ENCODE results near the gene COL5A3.

COL5A3 gene

DNA sequence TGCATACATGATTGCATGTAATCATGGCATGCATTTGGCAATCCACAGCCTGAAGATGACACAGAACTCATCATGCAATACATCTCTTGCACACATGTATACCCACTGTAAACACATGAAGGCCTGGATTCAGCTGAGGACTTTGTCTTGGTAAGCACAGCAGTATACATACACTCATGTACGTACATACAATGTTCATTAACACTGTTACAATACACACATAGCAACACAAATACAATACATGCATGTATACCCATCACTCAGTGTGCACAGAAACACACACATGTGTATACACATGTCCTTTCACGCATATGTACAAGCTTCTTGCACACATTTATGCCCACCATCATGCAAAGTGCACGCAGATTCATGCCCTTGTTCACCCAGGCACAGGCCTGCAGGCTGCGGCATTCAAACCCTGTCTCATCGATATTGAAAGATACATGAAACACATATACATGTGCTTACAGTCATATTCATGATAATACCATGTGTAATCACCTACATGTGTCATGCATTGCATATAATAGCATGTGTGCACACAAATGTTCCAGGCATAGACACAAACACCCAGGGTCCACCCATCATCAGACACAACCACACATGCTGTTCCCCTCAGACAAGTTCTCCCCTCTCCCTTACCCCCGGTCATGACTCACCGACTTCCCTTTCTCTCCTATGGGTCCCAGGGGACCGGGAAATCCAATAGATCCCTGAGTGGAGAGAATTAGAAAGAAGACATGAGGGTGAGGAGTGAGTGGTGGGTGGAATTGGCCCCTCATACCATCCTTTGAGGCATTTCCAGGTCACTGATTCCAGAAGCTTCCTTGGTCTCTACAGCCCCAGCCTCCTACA lies 28.7 kb downstream of the COL5A3 start:
- ATAC-seq, result no peak
- no peak for TF ChIP-seq ZFP3 (CRISPR knock-in tag; IDR thresholded peaks at IDR 0.05)
- no peak for TF ChIP-seq CSDC2 (CRISPR knock-in tag; IDR thresholded peaks at IDR 0.05)
- no peak for TF ChIP-seq BACH2 (CRISPR knock-in tag; IDR thresholded peaks at IDR 0.05; ENCODE audit: borderline replicate concordance)
- TF ChIP-seq, protein P1, sequence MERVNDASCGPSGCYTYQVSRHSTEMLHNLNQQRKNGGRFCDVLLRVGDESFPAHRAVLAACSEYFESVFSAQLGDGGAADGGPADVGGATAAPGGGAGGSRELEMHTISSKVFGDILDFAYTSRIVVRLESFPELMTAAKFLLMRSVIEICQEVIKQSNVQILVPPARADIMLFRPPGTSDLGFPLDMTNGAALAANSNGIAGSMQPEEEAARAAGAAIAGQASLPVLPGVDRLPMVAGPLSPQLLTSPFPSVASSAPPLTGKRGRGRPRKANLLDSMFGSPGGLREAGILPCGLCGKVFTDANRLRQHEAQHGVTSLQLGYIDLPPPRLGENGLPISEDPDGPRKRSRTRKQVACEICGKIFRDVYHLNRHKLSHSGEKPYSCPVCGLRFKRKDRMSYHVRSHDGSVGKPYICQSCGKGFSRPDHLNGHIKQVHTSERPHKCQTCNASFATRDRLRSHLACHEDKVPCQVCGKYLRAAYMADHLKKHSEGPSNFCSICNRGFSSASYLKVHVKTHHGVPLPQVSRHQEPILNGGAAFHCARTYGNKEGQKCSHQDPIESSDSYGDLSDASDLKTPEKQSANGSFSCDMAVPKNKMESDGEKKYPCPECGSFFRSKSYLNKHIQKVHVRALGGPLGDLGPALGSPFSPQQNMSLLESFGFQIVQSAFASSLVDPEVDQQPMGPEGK (CRISPR knock-in tag; IDR thresholded peaks at IDR 0.05; ENCODE audit: borderline replicate concordance), result no peak
- TF ChIP-seq TCF4 (CRISPR knock-in tag; IDR thresholded peaks at IDR 0.05; ENCODE audit: borderline replicate concordance), result no peak
- no peak for TF ChIP-seq ESRRG (CRISPR knock-in tag; IDR thresholded peaks at IDR 0.05)

DNA sequence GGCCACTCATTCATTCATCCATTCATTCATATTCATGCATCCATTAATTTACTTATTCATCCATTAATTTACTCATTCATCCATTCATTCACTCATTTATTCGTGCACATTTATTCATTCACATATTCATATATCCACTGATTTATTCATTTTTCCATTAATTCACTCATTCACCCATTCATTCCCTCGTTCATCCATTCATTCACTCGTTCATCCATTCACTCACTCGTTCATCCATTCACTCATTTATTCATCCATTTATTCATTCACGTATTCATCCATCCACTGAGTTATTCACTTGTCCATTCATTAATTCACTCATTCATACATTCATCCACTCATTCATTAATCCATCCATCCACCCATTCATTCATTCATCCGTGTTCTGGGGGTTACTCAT lies 38.2 kb downstream of the COL5A3 start:
- no peak for TF ChIP-seq ESRRG (CRISPR knock-in tag; IDR thresholded peaks at IDR 0.05)
- no peak for TF ChIP-seq ZC3H10 (CRISPR knock-in tag; IDR thresholded peaks at IDR 0.05)
- TF ChIP-seq TOX (CRISPR knock-in tag; IDR thresholded peaks at IDR 0.05; ENCODE audit: borderline replicate concordance), result no peak
- TF ChIP-seq, protein P2, sequence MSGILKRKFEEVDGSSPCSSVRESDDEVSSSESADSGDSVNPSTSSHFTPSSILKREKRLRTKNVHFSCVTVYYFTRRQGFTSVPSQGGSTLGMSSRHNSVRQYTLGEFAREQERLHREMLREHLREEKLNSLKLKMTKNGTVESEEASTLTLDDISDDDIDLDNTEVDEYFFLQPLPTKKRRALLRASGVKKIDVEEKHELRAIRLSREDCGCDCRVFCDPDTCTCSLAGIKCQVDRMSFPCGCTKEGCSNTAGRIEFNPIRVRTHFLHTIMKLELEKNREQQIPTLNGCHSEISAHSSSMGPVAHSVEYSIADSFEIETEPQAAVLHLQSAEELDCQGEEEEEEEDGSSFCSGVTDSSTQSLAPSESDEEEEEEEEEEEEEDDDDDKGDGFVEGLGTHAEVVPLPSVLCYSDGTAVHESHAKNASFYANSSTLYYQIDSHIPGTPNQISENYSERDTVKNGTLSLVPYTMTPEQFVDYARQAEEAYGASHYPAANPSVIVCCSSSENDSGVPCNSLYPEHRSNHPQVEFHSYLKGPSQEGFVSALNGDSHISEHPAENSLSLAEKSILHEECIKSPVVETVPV (CRISPR knock-in tag; IDR thresholded peaks at IDR 0.05), result no peak
- no peak for TF ChIP-seq GLIS3 (CRISPR knock-in tag; IDR thresholded peaks at IDR 0.05)
- TF ChIP-seq, protein P3, sequence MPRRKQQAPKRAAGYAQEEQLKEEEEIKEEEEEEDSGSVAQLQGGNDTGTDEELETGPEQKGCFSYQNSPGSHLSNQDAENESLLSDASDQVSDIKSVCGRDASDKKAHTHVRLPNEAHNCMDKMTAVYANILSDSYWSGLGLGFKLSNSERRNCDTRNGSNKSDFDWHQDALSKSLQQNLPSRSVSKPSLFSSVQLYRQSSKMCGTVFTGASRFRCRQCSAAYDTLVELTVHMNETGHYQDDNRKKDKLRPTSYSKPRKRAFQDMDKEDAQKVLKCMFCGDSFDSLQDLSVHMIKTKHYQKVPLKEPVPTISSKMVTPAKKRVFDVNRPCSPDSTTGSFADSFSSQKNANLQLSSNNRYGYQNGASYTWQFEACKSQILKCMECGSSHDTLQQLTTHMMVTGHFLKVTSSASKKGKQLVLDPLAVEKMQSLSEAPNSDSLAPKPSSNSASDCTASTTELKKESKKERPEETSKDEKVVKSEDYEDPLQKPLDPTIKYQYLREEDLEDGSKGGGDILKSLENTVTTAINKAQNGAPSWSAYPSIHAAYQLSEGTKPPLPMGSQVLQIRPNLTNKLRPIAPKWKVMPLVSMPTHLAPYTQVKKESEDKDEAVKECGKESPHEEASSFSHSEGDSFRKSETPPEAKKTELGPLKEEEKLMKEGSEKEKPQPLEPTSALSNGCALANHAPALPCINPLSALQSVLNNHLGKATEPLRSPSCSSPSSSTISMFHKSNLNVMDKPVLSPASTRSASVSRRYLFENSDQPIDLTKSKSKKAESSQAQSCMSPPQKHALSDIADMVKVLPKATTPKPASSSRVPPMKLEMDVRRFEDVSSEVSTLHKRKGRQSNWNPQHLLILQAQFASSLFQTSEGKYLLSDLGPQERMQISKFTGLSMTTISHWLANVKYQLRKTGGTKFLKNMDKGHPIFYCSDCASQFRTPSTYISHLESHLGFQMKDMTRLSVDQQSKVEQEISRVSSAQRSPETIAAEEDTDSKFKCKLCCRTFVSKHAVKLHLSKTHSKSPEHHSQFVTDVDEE (CRISPR knock-in tag; IDR thresholded peaks at IDR 0.05), result no peak
- no peak for TF ChIP-seq ZFP30 (CRISPR knock-in tag; IDR thresholded peaks at IDR 0.05)
- TF ChIP-seq RARB (CRISPR knock-in tag; IDR thresholded peaks at IDR 0.05), result no peak
- no peak for TF ChIP-seq OSR1 (CRISPR knock-in tag; IDR thresholded peaks at IDR 0.05)
- no peak for ATAC-seq

DNA sequence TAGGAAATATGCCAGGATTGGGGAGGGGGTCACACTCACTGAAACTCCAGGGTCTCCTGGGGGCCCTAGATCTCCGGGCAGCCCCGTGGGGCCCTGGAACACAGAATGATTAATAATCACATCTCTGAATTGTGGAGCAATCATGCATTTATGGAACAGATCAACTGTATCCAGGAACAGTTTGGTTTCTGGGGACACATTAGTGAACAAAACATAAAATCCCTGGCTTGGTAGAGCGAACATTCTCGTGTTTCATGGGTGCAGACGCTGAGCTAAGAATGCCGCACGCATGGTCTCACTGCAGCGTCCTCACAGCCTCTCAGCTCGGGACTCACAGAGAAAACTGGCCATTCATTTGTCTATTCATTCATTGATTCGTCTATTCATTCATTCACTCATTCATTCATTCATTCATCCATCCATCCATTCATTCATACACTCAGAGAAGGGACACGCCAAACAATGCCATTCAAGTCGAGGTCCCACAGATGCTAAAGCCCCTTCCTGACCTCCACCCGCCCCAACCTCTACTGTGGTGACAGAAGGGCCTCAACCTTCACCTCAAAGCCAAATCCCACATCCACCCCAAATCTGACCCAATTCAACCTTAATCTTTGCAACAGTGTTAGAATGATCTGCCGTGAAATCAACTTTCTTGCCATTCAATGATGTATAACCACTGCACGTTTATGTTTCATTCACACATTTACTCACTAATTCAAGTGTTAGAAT lies 39.0 kb downstream of the COL5A3 start:
- ATAC-seq, result peak; percentile 25; the same call in 1 of the 3 replicates
- TF ChIP-seq ESRRG (CRISPR knock-in tag; IDR thresholded peaks at IDR 0.05), result no peak

DNA sequence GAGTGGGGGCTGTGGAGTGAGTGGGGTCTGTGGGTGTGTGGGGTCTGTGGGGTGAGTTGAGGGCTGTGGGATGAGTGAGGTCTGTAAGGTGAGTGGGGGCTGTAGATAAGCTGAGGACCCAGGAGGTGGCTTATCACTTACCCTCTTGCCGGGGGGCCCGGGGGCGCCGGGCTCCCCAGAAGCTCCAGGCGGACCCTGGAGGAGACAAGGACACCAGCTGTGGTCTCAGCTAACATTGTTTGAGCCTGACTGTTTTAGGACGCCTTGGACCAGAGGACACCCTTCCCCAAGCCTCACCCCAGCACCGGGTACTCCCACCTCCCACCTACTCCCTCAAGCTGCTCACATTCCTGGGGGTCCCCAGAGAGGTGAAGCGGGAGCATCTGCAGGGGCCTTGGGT lies 39.8 kb downstream of the COL5A3 start:
- ATAC-seq, result no peak
- TF ChIP-seq, protein P4, sequence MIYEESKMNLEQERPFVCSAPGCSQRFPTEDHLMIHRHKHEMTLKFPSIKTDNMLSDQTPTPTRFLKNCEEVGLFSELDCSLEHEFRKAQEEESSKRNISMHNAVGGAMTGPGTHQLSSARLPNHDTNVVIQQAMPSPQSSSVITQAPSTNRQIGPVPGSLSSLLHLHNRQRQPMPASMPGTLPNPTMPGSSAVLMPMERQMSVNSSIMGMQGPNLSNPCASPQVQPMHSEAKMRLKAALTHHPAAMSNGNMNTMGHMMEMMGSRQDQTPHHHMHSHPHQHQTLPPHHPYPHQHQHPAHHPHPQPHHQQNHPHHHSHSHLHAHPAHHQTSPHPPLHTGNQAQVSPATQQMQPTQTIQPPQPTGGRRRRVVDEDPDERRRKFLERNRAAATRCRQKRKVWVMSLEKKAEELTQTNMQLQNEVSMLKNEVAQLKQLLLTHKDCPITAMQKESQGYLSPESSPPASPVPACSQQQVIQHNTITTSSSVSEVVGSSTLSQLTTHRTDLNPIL (CRISPR knock-in tag; IDR thresholded peaks at IDR 0.05; ENCODE audit: low read depth), result no peak
- TF ChIP-seq, protein P1 (CRISPR knock-in tag; IDR thresholded peaks at IDR 0.05; ENCODE audit: borderline replicate concordance), result no peak
- TF ChIP-seq ZNF8 (CRISPR knock-in tag; IDR thresholded peaks at IDR 0.05), result no peak
- no peak for TF ChIP-seq OSR1 (CRISPR knock-in tag; IDR thresholded peaks at IDR 0.05)
- TF ChIP-seq GLIS3 (CRISPR knock-in tag; IDR thresholded peaks at IDR 0.05), result no peak
- TF ChIP-seq, protein P5, sequence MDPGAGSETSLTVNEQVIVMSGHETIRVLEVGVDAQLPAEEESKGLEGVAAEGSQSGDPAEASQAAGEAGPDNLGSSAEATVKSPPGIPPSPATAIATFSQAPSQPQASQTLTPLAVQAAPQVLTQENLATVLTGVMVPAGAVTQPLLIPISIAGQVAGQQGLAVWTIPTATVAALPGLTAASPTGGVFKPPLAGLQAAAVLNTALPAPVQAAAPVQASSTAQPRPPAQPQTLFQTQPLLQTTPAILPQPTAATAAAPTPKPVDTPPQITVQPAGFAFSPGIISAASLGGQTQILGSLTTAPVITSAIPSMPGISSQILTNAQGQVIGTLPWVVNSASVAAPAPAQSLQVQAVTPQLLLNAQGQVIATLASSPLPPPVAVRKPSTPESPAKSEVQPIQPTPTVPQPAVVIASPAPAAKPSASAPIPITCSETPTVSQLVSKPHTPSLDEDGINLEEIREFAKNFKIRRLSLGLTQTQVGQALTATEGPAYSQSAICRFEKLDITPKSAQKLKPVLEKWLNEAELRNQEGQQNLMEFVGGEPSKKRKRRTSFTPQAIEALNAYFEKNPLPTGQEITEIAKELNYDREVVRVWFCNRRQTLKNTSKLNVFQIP (CRISPR knock-in tag; IDR thresholded peaks at IDR 0.05; ENCODE audit: borderline replicate concordance, low read depth), result no peak
- no peak for TF ChIP-seq ZFP3 (CRISPR knock-in tag; IDR thresholded peaks at IDR 0.05)
- no peak for TF ChIP-seq TOX (CRISPR knock-in tag; IDR thresholded peaks at IDR 0.05; ENCODE audit: borderline replicate concordance)
- no peak for TF ChIP-seq SNAI2 (CRISPR knock-in tag; IDR thresholded peaks at IDR 0.05)
- no peak for TF ChIP-seq ZNF70 (CRISPR knock-in tag; IDR thresholded peaks at IDR 0.05)
- TF ChIP-seq ISL1 (CRISPR knock-in tag; IDR thresholded peaks at IDR 0.05), result no peak
- no peak for TF ChIP-seq BACH2 (CRISPR knock-in tag; IDR thresholded peaks at IDR 0.05; ENCODE audit: borderline replicate concordance)
- TF ChIP-seq ZC3H10 (CRISPR knock-in tag; IDR thresholded peaks at IDR 0.05), result no peak
- no peak for TF ChIP-seq CSDC2 (CRISPR knock-in tag; IDR thresholded peaks at IDR 0.05)
- TF ChIP-seq, protein P2 (CRISPR knock-in tag; IDR thresholded peaks at IDR 0.05), result no peak
- TF ChIP-seq ESRRG (CRISPR knock-in tag; IDR thresholded peaks at IDR 0.05), result no peak
- no peak for TF ChIP-seq ZNF565 (CRISPR knock-in tag; conservative IDR thresholded peaks at IDR 0.05; ENCODE audit: low read depth)
- no peak for TF ChIP-seq ZFP30 (CRISPR knock-in tag; IDR thresholded peaks at IDR 0.05)

Data from SK-N-SH treated with all-trans-retinoic acid at 6 μM for 48 hours (cell line).